Upper lobe of left lung (tissue), 4 donors: ENCODE data around the gene MYOF.
"Not testable (repeated sequence)": the region's sequence is repeated elsewhere in the genome, so short reads cannot be mapped to it uniquely, and the experiment has no call there.

Experiments used
- EP300 ChIP-seq, 4 donors: sonication (generic); formaldehyde crosslinking; IDR thresholded peaks; one replicate each; pipeline ENCODE4 v1.5.1; 2017; ENCODE audit warnings: antibody characterized with exemption in 4 of 4, control low read depth in 2 of 4
- POLR2A ChIP-seq, 4 donors: fragments of 450-650 bp; IDR thresholded peaks; one replicate each; pipeline ENCODE4 v1.5.1; 2016 to 2017; ENCODE audit warnings: antibody characterized with exemption in 4 of 4, mild to moderate bottlenecking in 2 of 4
- POLR2AphosphoS5 ChIP-seq, 2 donors: sonication (generic); formaldehyde crosslinking; IDR thresholded peaks; one replicate each; pipeline ENCODE4 v1.5.1; 2017; ENCODE audit warnings: antibody characterized with exemption in 2 of 2
- TF ChIP-seq, protein P1 (sequence below), 6 experiments: fragments of 450-650 bp in 4 of 6; fragments of 200-600 bp in 2 of 6; sonication (generic) in 2 of 6; IDR thresholded peaks; one replicate each; pipeline ENCODE4 v1.5.1; 2016 to 2019; ENCODE audit warnings: antibody characterized with exemption in 6 of 6

DNA sequence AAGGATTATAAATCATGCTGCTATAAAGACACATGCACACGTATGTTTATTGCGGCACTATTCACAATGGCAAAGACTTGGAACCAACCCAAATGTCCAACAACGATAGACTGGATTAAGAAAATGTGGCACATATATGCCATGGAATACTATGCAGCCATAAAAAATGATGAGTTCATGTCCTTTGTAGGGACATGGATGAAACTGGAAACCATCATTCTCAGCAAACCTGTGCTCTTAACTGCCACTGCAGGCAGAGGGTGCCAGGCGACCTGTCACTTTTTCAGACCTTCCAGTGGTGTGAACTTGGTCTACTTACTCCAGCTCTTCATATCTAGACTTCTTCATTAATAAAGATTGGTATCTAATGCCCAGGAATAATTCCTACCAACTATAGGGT is 14.5 kb downstream of the MYOF start:
- TF ChIP-seq POLR2AphosphoS5, EP300, POLR2A (IDR thresholded peaks at IDR 0.05): not testable (repeated sequence)
- TF ChIP-seq, protein P1, sequence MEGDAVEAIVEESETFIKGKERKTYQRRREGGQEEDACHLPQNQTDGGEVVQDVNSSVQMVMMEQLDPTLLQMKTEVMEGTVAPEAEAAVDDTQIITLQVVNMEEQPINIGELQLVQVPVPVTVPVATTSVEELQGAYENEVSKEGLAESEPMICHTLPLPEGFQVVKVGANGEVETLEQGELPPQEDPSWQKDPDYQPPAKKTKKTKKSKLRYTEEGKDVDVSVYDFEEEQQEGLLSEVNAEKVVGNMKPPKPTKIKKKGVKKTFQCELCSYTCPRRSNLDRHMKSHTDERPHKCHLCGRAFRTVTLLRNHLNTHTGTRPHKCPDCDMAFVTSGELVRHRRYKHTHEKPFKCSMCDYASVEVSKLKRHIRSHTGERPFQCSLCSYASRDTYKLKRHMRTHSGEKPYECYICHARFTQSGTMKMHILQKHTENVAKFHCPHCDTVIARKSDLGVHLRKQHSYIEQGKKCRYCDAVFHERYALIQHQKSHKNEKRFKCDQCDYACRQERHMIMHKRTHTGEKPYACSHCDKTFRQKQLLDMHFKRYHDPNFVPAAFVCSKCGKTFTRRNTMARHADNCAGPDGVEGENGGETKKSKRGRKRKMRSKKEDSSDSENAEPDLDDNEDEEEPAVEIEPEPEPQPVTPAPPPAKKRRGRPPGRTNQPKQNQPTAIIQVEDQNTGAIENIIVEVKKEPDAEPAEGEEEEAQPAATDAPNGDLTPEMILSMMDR (IDR thresholded peaks at IDR 0.05) = not testable (repeated sequence)
